HepG2 (cell line): ENCODE measurements around the gene DSN1. TPM values are rescaled to one million over a fixed set of nuclear protein-coding genes. Genes with fewer than 3 reads are reported as not detected.

ENCODE experiments used
- EP300 ChIP-seq, 3 experiments: sonication (generic) in 1 of 3; formaldehyde crosslinking in 1 of 3; IDR thresholded peaks; 2 replicates each; pipeline versions ENCODE4 v1.5.1 to v1.6.1; 2011 to 2020; ENCODE audit warnings: low read depth in 2 of 3, low read length in 2 of 3, borderline replicate concordance in 1 of 3, improper control_type of control experiment in 1 of 3, mild to moderate bottlenecking in 1 of 3, missing genetic modification reagents in 1 of 3, moderate library complexity in 1 of 3
- HNRNPL ChIP-seq: fragments of 200-400 bp; formaldehyde crosslinking; IDR thresholded peaks from 2 replicates; pipeline ENCODE4 v1.6.1; 2017; ENCODE audit warnings: mild to moderate bottlenecking, low read depth, low read length
- IKZF4 ChIP-seq: sonication (generic); formaldehyde crosslinking; IDR thresholded peaks from 2 replicates; pipeline ENCODE4 v1.5.1; 2020; ENCODE audit warnings: borderline replicate concordance, mild to moderate bottlenecking, low read depth, missing genetic modification reagents; ENCODE audit errors: not compliant biosample characterization
- NAIF1 ChIP-seq: sonication (generic); formaldehyde crosslinking; IDR thresholded peaks from 2 replicates; pipeline ENCODE4 v1.5.0; 2020; ENCODE audit warnings: mild to moderate bottlenecking, missing genetic modification reagents, borderline replicate concordance
- NCOR1 ChIP-seq: fragments of 200-600 bp; sonication (generic); IDR thresholded peaks from 2 replicates; pipeline ENCODE4 v1.7.0; 2017; ENCODE audit warnings: antibody characterized with exemption, low read length, borderline replicate concordance
- POLR2AphosphoS5 ChIP-seq: IDR thresholded peaks from 2 replicates; pipeline ENCODE4 v1.6.1; 2012; ENCODE audit warnings: low read depth, low read length
- RBM22 ChIP-seq: fragments of 200-400 bp; formaldehyde crosslinking; optimal IDR thresholded peaks from 2 replicates; pipeline ENCODE3; 2017; ENCODE audit warnings: mild to moderate bottlenecking, low read length, moderate library complexity
- ZMYM2 ChIP-seq: sonication (generic); formaldehyde crosslinking; IDR thresholded peaks from 2 replicates; pipeline ENCODE4 v1.8.0; 2022; ENCODE audit warnings: mild to moderate bottlenecking, missing genetic modification reagents
- ZNF224 ChIP-seq: sonication (generic); formaldehyde crosslinking; IDR thresholded peaks from 2 replicates; pipeline ENCODE4 v1.5.0; 2020; ENCODE audit warnings: mild to moderate bottlenecking, missing genetic modification reagents
- ZNF274 ChIP-seq: sonication (generic); formaldehyde crosslinking; IDR thresholded peaks from 2 replicates; pipeline ENCODE4 v1.5.1; 2020; ENCODE audit warnings: mild to moderate bottlenecking, missing genetic modification reagents
- ZNF33B ChIP-seq: sonication (generic); formaldehyde crosslinking; IDR thresholded peaks from 2 replicates; pipeline ENCODE4 v1.5.1; 2020; ENCODE audit warnings: mild to moderate bottlenecking, missing genetic modification reagents
- ZNF629 ChIP-seq: sonication (generic); formaldehyde crosslinking; conservative IDR thresholded peaks from 2 replicates; pipeline ENCODE4 v1.5.0; 2020; ENCODE audit warnings: missing genetic modification reagents
- ZNF713 ChIP-seq: sonication (generic); formaldehyde crosslinking; IDR thresholded peaks from 2 replicates; pipeline ENCODE4 v1.4.0; 2020; ENCODE audit warnings: mild to moderate bottlenecking, missing genetic modification reagents
- polyA plus RNA-seq, 8 experiments: library from polyadenylated mRNA; depleted of rRNA in 3 of 8; stranded (reverse) in 7 of 8; unstranded in 1 of 8; fragments of >200 nt; fragmentation: Illumina TruSeq in 4 of 8; extraction: Trizol in 4 of 8; gene quantifications; 2 replicates each; pipeline versions ENCODE4 v1.2.1 to v1.2.3, GENCODE V29; 2011 to 2016; ENCODE audit warnings: low read depth in 4 of 8, missing spikeins in 1 of 8, mixed read lengths in 1 of 8; ENCODE audit not compliant: insufficient read depth in 1 of 8
- total RNA-seq, 5 experiments: library from RNA; depleted of rRNA; stranded (reverse); fragments of >200 nt; fragmentation: Illumina TruSeq; extraction: Trizol; gene quantifications; 2 replicates each; pipeline ENCODE4 v1.2.3, GENCODE V29; 2016; ENCODE audit warnings: low read depth in 1 of 5
- TF ChIP-seq, protein P1 (sequence below): sonication (generic); formaldehyde crosslinking; IDR thresholded peaks from 2 replicates; pipeline ENCODE4 v1.4.0; 2020; ENCODE audit warnings: missing genetic modification reagents, borderline replicate concordance
- TF ChIP-seq, protein P2 (sequence below): sonication (generic); formaldehyde crosslinking; IDR thresholded peaks from 2 replicates; pipeline ENCODE4 v1.4.0; 2020; ENCODE audit warnings: low read depth, mild to moderate bottlenecking, missing genetic modification reagents

Gene DSN1
- total and polyA plus RNA-seq, 2 of the 13 experiments (the other 11 are each of a cell fraction or from before 2014, with no cell fraction given) = 18.7 to 53.7 TPM

DNA sequence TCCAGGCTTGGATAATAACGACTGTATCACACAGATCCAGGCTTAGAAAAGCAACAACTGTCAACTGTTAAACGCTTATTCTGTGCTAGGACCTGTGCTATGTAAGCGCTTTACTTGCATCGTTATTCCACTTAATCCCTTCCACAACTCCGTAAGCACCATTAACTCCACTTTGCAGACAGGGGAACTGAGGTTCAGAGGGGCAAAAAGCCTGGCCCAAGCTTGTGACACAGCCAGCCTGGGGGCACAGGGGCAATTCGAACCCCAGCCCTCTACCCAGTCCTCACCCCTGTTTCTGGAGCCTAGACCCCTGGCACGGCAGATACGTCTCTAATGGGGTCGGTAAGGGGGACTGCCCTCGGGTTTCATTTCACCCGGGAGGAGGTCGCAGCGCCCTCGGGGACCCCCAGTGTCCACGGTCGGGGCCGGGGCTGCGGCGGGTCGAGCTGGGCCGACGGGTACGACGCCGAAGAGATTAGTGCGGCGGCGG is 411 bp downstream of the DSN1 start (continued):
- TF ChIP-seq HNRNPL = 0 out of 2 replicates have a peak, but pooled peaks have one; percentile 38
- TF ChIP-seq, protein P1, sequence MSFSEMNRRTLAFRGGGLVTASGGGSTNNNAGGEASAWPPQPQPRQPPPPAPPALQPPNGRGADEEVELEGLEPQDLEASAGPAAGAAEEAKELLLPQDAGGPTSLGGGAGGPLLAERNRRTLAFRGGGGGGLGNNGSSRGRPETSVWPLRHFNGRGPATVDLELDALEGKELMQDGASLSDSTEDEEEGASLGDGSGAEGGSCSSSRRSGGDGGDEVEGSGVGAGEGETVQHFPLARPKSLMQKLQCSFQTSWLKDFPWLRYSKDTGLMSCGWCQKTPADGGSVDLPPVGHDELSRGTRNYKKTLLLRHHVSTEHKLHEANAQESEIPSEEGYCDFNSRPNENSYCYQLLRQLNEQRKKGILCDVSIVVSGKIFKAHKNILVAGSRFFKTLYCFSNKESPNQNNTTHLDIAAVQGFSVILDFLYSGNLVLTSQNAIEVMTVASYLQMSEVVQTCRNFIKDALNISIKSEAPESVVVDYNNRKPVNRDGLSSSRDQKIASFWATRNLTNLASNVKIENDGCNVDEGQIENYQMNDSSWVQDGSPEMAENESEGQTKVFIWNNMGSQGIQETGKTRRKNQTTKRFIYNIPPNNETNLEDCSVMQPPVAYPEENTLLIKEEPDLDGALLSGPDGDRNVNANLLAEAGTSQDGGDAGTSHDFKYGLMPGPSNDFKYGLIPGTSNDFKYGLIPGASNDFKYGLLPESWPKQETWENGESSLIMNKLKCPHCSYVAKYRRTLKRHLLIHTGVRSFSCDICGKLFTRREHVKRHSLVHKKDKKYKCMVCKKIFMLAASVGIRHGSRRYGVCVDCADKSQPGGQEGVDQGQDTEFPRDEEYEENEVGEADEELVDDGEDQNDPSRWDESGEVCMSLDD = no peak
- 0 out of 4 replicates have a peak, but pooled peaks of 1 of the 2 experiments have one; percentile 16 for TF ChIP-seq EP300 (IDR thresholded peaks at IDR 0.05; ENCODE audit: low read depth in 2 of 2, low read length in 2 of 2)
- TF ChIP-seq EP300 (CRISPR knock-in tag; IDR thresholded peaks at IDR 0.05; ENCODE audit: borderline replicate concordance) = no peak
- TF ChIP-seq ZNF274 (CRISPR knock-in tag) = peak; percentile 77
- peak; percentile 34 for TF ChIP-seq IKZF4 (CRISPR knock-in tag)
- TF ChIP-seq POLR2AphosphoS5 = no peak
- 0 out of 2 replicates have a peak, but pooled peaks have one; percentile 61 for TF ChIP-seq ZMYM2
- TF ChIP-seq, protein P2, sequence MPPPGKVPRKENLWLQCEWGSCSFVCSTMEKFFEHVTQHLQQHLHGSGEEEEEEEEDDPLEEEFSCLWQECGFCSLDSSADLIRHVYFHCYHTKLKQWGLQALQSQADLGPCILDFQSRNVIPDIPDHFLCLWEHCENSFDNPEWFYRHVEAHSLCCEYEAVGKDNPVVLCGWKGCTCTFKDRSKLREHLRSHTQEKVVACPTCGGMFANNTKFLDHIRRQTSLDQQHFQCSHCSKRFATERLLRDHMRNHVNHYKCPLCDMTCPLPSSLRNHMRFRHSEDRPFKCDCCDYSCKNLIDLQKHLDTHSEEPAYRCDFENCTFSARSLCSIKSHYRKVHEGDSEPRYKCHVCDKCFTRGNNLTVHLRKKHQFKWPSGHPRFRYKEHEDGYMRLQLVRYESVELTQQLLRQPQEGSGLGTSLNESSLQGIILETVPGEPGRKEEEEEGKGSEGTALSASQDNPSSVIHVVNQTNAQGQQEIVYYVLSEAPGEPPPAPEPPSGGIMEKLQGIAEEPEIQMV (CRISPR knock-in tag) = no peak
- no peak; the same call in 1 of the 2 replicates for TF ChIP-seq NCOR1
- 0 out of 2 replicates have a peak, but pooled peaks have one; percentile 3 for TF ChIP-seq ZNF224 (CRISPR knock-in tag)
- TF ChIP-seq ZNF713 (CRISPR knock-in tag) = peak; percentile 83; the same call in 1 of the 2 replicates
- TF ChIP-seq ZNF629 = 0 out of 2 replicates have a peak, but pooled peaks have one; percentile 21
- peak; percentile 28 for TF ChIP-seq RBM22
- TF ChIP-seq NAIF1 (CRISPR knock-in tag) = peak; percentile 79; the same call in 1 of the 2 replicates
- TF ChIP-seq ZNF33B (CRISPR knock-in tag) = peak; percentile 87; the same call in 1 of the 2 replicates
